ENCODE data around the gene WDR45B.
A peak's percentile ranks its signal among the peaks of the same experiment; 100 is the strongest.

Gene WDR45B

DNA sequence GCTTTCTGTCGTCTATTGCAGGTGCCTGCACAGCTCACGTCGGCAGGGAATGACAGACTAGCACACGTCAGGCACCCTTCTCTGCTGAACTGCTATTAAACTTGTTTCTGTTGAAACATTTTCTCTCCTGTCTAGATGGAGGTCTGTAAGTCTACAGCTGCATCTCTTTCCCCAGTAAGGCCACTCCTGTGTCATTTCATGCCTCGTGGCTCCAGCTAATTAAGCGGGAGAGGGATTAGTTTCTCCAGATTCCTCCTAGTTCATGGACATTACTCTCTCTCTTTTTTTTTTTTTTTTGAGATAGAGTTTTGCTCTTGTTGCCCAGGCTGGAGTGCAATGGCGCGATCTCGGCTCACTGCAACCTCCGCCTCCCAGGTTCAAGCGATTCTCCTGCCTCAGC, 74.2 kb downstream of the WDR45B start:
- Histone ChIP-seq H3K9me3 (ENCODE audit: low read length) (no peaks in the 10 kb centered on the region), H3K27me3 (ENCODE audit: insufficient read depth, low read length) (no peaks in the 10 kb centered on the region), H3K9ac (ENCODE audit: low read length) (no peak overlapping the region), H3K9me2 (ENCODE audit: low read depth, low read length) (no peaks in the 10 kb centered on the region), H3K27ac (ENCODE audit: low read depth, low read length, poor library complexity, severe bottlenecking) (no peak overlapping the region), H3K4me3 (ENCODE audit: low read depth, low read length, poor library complexity, severe bottlenecking) (no peak overlapping the region), H3K4me2 (ENCODE audit: low read length) (no peak overlapping the region), H3K36me3 (ENCODE audit: insufficient read depth, low read length) (peaks cover 95% of the 10 kb centered on the region), H3K4me1 (ENCODE audit: insufficient read depth, low read length, severe bottlenecking) (peaks cover 20% of the 10 kb centered on the region), H4K20me1 (ENCODE audit: insufficient read depth, low read length) (no peaks in the 10 kb centered on the region), H3K79me2 (ENCODE audit: insufficient read depth, low read length) (no peaks in the 10 kb centered on the region), H3F3A (ENCODE audit: insufficient read depth, low read length) (no peaks in the 10 kb centered on the region), H2AFZ (ENCODE audit: low read length) (no peak overlapping the region)
- no peak for TF ChIP-seq EZH2 (IDR thresholded peaks at IDR 0.05; ENCODE audit: borderline replicate concordance, low read length)
- TF ChIP-seq, protein P1, sequence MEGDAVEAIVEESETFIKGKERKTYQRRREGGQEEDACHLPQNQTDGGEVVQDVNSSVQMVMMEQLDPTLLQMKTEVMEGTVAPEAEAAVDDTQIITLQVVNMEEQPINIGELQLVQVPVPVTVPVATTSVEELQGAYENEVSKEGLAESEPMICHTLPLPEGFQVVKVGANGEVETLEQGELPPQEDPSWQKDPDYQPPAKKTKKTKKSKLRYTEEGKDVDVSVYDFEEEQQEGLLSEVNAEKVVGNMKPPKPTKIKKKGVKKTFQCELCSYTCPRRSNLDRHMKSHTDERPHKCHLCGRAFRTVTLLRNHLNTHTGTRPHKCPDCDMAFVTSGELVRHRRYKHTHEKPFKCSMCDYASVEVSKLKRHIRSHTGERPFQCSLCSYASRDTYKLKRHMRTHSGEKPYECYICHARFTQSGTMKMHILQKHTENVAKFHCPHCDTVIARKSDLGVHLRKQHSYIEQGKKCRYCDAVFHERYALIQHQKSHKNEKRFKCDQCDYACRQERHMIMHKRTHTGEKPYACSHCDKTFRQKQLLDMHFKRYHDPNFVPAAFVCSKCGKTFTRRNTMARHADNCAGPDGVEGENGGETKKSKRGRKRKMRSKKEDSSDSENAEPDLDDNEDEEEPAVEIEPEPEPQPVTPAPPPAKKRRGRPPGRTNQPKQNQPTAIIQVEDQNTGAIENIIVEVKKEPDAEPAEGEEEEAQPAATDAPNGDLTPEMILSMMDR (IDR thresholded peaks at IDR 0.05; ENCODE audit: low read length) = no peak

DNA sequence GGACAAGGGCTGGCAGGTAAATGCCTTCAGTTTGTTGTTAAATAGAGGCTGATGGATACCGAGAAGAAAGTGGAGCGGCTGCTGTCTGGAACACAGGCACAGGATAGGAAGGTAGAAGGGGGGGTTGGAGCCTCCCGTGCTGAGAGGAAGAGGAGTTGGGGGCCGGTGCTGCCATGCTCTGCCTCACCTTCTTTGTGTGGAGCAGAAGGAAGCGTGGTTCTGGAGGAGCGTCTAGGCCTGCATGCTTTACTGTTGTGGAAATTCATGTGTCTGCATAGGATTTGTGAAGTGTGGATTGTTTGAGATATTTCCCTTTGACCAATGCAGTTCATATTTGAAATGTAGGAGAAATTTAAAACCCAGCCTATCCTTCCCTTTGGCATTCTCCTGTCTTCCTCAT, 76.4 kb downstream of the WDR45B start:
- H2AFZ ChIP-seq (ENCODE audit: low read length) = no peak overlapping the region
- peaks cover 96% of the 10 kb centered on the region for H3K36me3 ChIP-seq (ENCODE audit: insufficient read depth, low read length)
- H3K4me3 ChIP-seq (ENCODE audit: low read depth, low read length, poor library complexity, severe bottlenecking) = no peak overlapping the region
- no peak overlapping the region for H3K4me2 ChIP-seq (ENCODE audit: low read length)
- no peaks in the 10 kb centered on the region for H3K9me3 ChIP-seq (ENCODE audit: low read length)
- no peak overlapping the region for H3K9ac ChIP-seq (ENCODE audit: low read length)
- no peaks in the 10 kb centered on the region for H4K20me1 ChIP-seq (ENCODE audit: insufficient read depth, low read length)
- TF ChIP-seq EZH2 (IDR thresholded peaks at IDR 0.05; ENCODE audit: borderline replicate concordance, low read length) = no peak
- TF ChIP-seq, protein P1 (IDR thresholded peaks at IDR 0.05; ENCODE audit: low read length) = no peak
- peaks cover 34% of the 10 kb centered on the region for H3K4me1 ChIP-seq (ENCODE audit: insufficient read depth, low read length, severe bottlenecking)
- peak overlapping the region; percentile 5 for H3K27ac ChIP-seq (ENCODE audit: low read depth, low read length, poor library complexity, severe bottlenecking)
- no peaks in the 10 kb centered on the region for H3K27me3 ChIP-seq (ENCODE audit: insufficient read depth, low read length)
- no peaks in the 10 kb centered on the region for H3K79me2 ChIP-seq (ENCODE audit: insufficient read depth, low read length)
- no peaks in the 10 kb centered on the region for H3F3A ChIP-seq (ENCODE audit: insufficient read depth, low read length)
- no peaks in the 10 kb centered on the region for H3K9me2 ChIP-seq (ENCODE audit: low read depth, low read length)

DNA sequence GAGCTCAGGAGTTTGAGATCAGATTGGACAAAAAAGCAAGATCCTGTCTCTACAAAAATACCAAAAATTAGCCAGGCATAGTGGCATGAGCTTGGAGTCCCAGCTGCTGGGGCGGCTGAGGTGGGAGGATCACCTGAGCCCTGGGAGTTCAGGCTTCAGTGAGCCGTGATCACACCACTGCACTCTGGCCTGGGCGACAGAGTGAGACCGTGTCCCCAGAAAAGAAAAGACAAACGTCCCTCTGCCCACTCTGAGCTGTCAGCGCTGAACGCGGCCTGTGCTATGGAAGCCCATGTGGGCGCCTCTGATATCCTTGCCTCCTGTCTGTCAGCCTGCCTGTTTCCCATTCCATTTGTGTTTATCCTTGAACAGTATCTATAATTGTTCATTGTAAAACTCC, 78.0 kb downstream of the WDR45B start:
- H3K9me3 ChIP-seq (ENCODE audit: low read length) = no peaks in the 10 kb centered on the region
- H3K4me3 ChIP-seq (ENCODE audit: low read depth, low read length, poor library complexity, severe bottlenecking) = no peak overlapping the region
- H4K20me1 ChIP-seq (ENCODE audit: insufficient read depth, low read length) = no peaks in the 10 kb centered on the region
- no peak for TF ChIP-seq EZH2 (IDR thresholded peaks at IDR 0.05; ENCODE audit: borderline replicate concordance, low read length)
- TF ChIP-seq, protein P1 (IDR thresholded peaks at IDR 0.05; ENCODE audit: low read length) = no peak
- no peak overlapping the region for H3K9ac ChIP-seq (ENCODE audit: low read length)
- no peaks in the 10 kb centered on the region for H3K9me2 ChIP-seq (ENCODE audit: low read depth, low read length)
- H2AFZ ChIP-seq (ENCODE audit: low read length) = no peak overlapping the region
- H3K79me2 ChIP-seq (ENCODE audit: insufficient read depth, low read length) = peaks cover 4% of the 10 kb centered on the region; the same call in 1 of the 2 replicates
- no peaks in the 10 kb centered on the region for H3K27me3 ChIP-seq (ENCODE audit: insufficient read depth, low read length)
- H3K27ac ChIP-seq (ENCODE audit: low read depth, low read length, poor library complexity, severe bottlenecking) = peak overlapping the region; percentile 45
- H3F3A ChIP-seq (ENCODE audit: insufficient read depth, low read length) = no peaks in the 10 kb centered on the region
- peaks cover 44% of the 10 kb centered on the region for H3K4me1 ChIP-seq (ENCODE audit: insufficient read depth, low read length, severe bottlenecking)
- no peak overlapping the region for H3K4me2 ChIP-seq (ENCODE audit: low read length)
- H3K36me3 ChIP-seq (ENCODE audit: insufficient read depth, low read length) = peaks cover 97% of the 10 kb centered on the region

All from OCI-LY1 (cell line).